ENCODE measurements around the gene PHF21B.

PHF21B gene

GRCh38 chr22:44837481-44837880 is 172.3 kb downstream of the PHF21B start:
- no peak for DNase-seq

GRCh38 chr22:44834065-44834464 is 175.7 kb downstream of the PHF21B start:
- DNase-seq: no peak

DNA sequence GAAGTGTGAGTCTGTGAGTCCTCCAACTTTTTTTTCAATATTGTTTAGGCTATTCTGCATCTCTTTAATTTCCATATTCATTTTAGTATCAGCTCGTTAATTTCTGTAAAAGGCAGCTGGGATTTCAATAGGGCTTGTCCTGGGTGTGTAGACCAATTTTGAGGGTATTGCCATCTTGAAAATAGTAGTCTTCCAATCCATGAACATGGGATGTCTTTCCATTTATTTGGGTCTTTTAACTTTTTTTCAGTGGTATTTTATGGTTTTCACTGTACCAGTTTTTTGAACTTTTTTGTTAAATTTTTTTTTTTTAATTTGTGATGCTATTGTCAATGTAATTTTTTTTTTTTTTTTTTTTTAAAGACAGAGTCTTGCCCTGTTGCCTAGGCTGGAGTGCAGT is 177.9 kb downstream of the PHF21B start:
- no peak for DNase-seq
